Right ventricle myocardium superior (tissue), 1 donor: ENCODE data around the gene CNGA4. TPM values are rescaled to one million over a fixed set of nuclear protein-coding genes. Genes with fewer than 3 reads are reported as not detected.
"Not testable (repeated sequence)": the region's sequence is repeated elsewhere in the genome, so short reads cannot be mapped to it uniquely, and the experiment has no call there.

ENCODE experiments used
- ATAC-seq: fragments of 200-7000 bp; cut with Tn5 transposase; one replicate; pipeline ENCODE4 v1.9.1; 2020; ENCODE audit warnings: mild to moderate bottlenecking; ENCODE audit not compliant: poor library complexity
- DNase-seq: peaks from one replicate; pipeline ENCODE4 v3.0.0-alpha.2; 2020
- intact Hi-C: fragments of 100-400 bp; cut with DNase I; formaldehyde crosslinking; loops from one replicate; pipeline ENCODE4 v1.11.2; 2022
- total RNA-seq: library from RNA; stranded (reverse); fragmentation: NEBNext Ultra II Directional; extraction: Animal tissue kit (Norgen Biotek cat#: 25700); gene quantifications from one replicate; pipeline ENCODE4 v1.2.1, GENCODE V29; 2021
- donor health status: DM: no; HTN: yes; CAD: no; lungs with severe emphysema.

Gene CNGA4
- total RNA-seq, 1 donor from 2014 or later: not detected

- ATAC-seq: no peak
These were observed 15.0 kb upstream of the CNGA4 start for GRCh38 chr11:6223854-6224253.

GRCh38 chr11:6224421-6224820, 14.5 kb upstream of the CNGA4 start:
- intact Hi-C loops: no loop called here
- ATAC-seq (no peak), DNase-seq (no peak)

More at GRCh38 chr11:6223854-6224253, 15.0 kb upstream of the CNGA4 start:
- DNase-seq: no peak
- intact Hi-C loops: no loop called here

GRCh38 chr11:6225024-6225423, 13.9 kb upstream of the CNGA4 start:
- intact Hi-C loops: no loop called here
- ATAC-seq (no peak), DNase-seq (no peak)

DNA sequence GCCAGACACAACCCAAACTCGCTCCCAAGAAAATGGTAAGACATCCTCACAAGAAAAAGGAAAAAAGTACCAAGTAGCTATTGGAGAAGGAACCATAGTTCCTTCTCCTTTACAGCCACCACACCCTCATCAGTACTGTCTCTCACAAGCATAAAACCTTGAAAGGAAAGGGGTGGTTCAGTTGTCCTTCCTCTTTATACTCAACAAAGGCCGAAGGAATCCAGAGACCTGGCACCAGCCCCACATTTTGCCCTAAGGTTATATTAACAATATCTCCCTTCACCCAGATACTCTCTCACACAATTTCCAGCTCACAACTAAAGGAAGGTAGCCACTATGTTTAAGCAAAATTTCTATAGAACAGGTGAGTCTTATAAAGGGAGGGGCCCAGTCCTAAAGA, 13.0 kb upstream of the CNGA4 start:
- intact Hi-C loops: no loop called here

GRCh38 chr11:6228520-6228919, 10.4 kb upstream of the CNGA4 start:
- DNase-seq (no peak), ATAC-seq (no peak)
- intact Hi-C loops: no loop called here

More for the DNA sequence above, 13.0 kb upstream of the CNGA4 start:
- ATAC-seq: peak; percentile 56
- no peak for DNase-seq

DNA sequence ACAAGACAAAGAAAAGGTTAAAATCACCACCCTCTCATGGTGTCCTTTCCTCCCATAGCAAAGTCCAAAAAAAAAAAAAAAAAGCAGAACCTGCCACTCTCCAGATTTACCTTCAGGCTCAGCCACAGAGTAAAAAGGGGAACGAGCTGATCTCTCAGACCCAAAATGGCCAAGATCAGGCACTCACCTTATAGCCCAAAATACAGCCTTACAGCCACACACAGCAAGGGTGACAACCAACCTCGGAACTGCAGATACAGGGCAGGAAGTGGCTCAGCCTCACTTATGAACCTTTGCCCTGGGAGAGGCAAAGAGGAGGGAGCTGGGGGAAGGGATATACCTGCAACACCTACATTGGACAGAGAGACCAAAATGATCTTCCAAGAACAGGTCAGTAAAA, 9.0 kb upstream of the CNGA4 start:
- intact Hi-C loops: no loop called here
- no peak for ATAC-seq
- no peak for DNase-seq

DNA sequence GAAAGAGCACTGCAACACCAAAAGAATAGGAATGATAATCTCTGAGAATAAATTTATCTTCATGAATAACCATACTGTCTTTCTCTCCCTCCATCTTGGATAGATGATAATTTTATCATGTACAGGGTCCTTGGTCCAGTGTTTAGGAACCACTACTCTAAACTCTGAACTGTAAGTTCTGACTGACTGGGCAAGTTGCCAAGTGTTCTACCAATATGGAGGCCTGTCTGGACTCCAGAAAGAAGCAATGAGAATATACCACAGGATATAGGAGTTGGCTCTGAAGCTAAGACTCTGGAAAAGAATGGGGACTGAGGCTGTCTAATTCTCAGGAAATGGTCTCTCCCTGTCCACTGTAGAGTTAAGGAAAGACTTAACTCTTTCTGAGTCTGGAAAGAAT, 6.0 kb upstream of the CNGA4 start:
- ATAC-seq (no peak), DNase-seq (no peak)
- intact Hi-C loops: no loop called here

DNA sequence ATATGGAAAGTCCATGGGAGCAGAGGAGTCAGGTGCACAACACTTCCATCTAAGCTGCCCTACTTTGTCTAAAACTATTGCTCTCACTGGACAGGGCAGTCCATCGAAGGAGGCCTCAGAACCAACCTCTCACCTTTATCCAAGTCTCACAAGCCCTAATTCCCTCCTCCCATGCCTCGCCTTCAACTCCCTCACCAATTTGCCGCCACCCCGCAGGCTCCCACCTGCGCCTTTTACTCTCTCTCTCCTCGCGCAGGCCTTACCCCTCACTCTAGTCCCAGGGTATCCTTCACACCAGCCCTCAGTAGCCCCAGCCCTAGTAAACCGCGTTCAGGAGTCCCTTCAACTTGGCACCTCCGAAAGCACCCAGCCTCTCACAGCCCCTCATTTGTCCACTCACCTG, 4.9 kb upstream of the CNGA4 start:
- intact Hi-C loops: no loop called here
- DNase-seq (no peak), ATAC-seq (peak; percentile 1)

DNA sequence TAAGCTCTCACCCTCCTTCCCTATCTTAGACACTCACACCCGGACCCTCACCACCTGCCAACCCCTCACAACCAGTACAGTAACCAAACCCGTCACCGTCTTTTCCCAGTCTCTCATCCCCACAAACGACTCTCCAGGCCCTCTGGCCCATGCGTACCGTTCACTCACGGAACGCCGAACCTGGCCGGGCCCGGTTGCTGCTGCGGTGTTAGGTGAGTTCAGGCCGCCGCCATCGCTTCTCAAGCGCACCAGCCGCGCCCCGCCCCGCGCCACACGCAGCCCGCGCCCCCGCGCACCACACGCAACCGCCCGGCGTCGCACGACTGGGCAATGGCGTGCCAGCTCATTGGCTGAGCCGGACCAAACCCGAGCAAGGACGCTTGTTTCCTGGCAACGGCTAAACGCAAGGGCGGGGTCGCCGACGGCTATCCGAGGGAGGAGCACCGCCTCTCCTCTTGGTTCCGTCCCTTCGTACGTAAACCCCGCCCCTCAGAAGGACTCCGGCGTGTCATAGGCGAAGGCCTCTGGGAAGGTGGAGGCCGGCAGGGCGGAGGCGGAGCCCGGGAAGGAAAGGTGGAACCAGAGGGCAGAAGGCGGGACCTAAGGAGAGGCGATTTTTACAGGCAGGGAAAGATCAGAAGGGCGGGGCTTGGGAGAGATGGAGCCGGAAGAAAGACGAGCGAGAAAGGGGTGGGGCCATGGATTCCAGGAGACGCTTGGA, 4.3 kb upstream of the CNGA4 start, which contains the start of gene FHIP1B:
FHIP1B (minus strand) TSS at position 250 of the 721 bp plus-strand sequence. CDS start 10,120 bp downstream, outside the sequence.
- intact Hi-C loops: no loop called here
- DNase-seq: peak; percentile 100
- peak; percentile 97 for ATAC-seq

DNA sequence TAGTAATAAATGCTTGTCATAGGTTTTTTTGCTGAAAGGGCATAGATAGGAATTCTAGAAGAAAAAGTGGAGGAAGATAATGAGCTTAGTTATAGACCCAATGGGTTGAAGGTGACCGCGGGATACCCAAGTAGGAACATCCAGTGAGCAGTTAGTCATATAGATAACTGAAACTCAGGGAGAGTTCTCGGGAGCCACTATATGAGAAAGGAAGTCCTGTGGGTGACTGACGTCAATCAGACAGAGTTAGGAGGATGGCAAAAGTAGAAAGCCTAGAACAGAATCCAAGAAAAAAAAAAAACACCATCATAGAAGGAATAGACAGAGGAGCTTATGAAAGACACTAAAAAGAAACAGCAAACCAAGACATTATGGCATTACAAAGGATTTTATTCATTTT, 1.6 kb upstream of the CNGA4 start:
- DNase-seq: no peak
- intact Hi-C loops: no loop called here
- ATAC-seq: no peak

GRCh38 chr11:6237761-6238302, 1.1 kb upstream of the CNGA4 start:
- DNase-seq (no peak), ATAC-seq (no peak)
- intact Hi-C loops: no loop called here

- ATAC-seq: no peak
- intact Hi-C loops: no loop called here
These were observed 1.2 kb downstream of the CNGA4 start for GRCh38 chr11:6240139-6240538.

GRCh38 chr11:6240781-6241180, 1.9 kb downstream of the CNGA4 start:
- intact Hi-C loops: no loop called here
- no peak for DNase-seq

More at GRCh38 chr11:6240139-6240538, 1.2 kb downstream of the CNGA4 start:
- DNase-seq: no peak

DNA sequence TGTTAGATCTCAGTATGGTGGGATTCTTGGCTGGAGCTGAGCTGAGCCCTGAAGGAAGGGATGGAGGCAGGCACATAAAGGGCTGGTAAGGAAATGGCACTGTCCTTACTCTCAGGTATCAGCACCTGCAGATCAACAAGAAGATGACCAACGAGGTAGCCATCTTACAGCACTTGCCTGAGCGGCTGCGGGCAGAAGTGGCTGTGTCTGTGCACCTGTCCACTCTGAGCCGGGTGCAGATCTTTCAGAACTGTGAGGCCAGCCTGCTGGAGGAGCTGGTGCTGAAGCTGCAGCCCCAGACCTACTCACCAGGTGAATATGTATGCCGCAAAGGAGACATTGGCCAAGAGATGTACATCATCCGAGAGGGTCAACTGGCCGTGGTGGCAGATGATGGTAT, 2.4 kb downstream of the CNGA4 start:
- ATAC-seq: no peak
- DNase-seq: no peak
- intact Hi-C loops: no loop called here

More at GRCh38 chr11:6240781-6241180, 1.9 kb downstream of the CNGA4 start:
- ATAC-seq: no peak

- DNase-seq (no peak), ATAC-seq (no peak)
- intact Hi-C loops: no loop called here
These were observed 6.6 kb downstream of the CNGA4 start for GRCh38 chr11:6245536-6245935.

- DNase-seq: no peak
- intact Hi-C loops: no loop called here
- ATAC-seq: peak; percentile 19
These were observed 9.4 kb downstream of the CNGA4 start for GRCh38 chr11:6248248-6248647.

DNA sequence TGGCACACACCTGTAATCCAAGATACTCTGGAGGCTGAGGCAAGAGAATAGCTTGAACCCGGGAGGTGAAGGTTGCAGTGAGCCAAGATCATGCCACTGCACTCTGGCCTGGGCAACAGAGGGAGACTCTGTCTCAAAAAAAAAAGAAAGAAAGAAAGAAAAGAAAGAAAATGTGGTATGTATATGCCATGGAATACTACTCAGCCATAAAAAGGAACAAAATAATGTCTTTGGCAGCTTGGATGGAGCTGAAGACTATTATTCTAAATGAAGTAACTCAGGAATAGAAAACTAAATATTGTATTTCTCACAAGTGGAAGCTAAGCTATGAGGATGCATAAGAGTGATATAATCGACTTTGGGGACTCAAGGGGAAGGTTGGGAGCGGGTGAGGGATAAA, 10.0 kb downstream of the CNGA4 start:
- ATAC-seq, DNase-seq, intact Hi-C loops: not testable (repeated sequence)

- ATAC-seq (peak; percentile 85), DNase-seq (peak; percentile 84)
- intact Hi-C loops: loop anchor here (5.0 to 10.0 kb wide), 2 partner anchors 67 to 115 kb away; no protein-coding TSS in a partner anchor
These were observed 11.1 kb downstream of the CNGA4 start for GRCh38 chr11:6249770-6250555.

DNA sequence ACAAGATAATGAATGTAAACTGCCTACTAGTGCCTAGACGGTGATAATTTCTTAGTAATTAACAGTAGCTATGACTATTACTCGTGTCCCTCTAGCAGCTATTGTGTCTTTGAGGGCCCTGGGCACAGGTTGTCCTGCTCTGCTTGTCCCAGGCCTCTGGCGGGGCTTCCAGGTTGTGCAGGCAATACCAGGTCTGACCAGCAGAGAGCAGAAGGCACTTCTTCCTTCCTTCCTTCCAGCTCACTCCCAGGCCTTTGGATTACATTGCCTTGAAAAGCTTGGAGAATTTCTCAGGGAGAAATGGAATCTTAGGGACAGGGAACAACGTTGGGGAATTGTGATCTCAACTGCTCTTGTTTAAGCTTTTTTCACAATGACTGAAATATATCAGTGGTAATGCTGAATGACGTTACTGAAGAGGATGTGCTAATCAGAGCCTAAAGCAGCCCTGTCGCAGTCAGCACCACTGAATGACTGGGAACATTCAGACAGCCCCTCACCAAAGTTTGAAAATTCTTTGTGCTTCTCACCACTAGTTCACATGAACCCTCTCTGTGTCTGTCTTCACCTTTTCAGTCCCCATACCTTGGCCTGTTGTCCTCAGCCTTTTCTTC, 12.3 kb downstream of the CNGA4 start:
- ATAC-seq (peak; percentile 93), DNase-seq (peak; percentile 70)
- intact Hi-C loops: loop anchor here (5.0 to 10.0 kb wide), 2 partner anchors 66 to 114 kb away; no protein-coding TSS in a partner anchor
